AG08395 (cell line): ENCODE measurements around the gene MRPS35.
"Not testable (repeated sequence)": the region's sequence is repeated elsewhere in the genome, so short reads cannot be mapped to it uniquely, and the experiment has no call there.

Experiments
- DNase-seq: peaks from one replicate; pipeline ENCODE4 v3.0.0; 2012; ENCODE audit warnings: mixed read lengths, low spot score

MRPS35 gene

DNA sequence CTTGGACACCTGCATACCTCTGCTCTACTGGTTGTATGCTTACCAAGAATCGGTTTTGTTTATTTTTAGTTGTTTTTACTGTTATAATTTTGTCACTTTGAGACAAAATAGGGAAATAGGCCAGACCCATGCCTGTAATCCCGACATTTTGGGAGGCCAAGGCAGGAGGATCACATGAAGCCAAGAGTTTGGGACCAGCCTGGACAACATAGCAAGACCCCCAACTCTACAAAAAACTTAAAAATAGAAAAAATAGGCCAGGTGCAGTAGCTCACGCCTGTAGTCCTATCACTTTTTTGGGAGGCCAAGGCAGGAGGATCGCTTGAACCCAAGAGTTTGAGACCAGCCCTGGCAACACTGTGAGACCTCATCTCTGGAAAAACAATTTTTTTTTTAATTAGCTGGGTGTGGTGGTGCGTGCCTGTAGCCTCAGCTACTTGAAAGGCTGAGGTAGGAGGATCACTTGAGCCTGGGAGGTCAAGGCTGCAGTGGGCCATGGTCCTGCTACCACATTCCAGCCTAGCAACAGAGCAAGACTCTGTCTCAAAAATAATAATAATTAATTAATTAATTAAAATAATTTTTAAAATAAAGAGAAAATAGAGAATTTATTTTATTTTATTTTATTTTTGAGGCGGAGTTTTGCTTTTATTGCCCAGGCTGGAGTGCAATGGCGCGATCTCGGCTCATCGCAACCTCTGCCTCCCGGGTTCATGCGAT, 1.3 kb upstream of the MRPS35 start:
- no peak for DNase-seq

DNA sequence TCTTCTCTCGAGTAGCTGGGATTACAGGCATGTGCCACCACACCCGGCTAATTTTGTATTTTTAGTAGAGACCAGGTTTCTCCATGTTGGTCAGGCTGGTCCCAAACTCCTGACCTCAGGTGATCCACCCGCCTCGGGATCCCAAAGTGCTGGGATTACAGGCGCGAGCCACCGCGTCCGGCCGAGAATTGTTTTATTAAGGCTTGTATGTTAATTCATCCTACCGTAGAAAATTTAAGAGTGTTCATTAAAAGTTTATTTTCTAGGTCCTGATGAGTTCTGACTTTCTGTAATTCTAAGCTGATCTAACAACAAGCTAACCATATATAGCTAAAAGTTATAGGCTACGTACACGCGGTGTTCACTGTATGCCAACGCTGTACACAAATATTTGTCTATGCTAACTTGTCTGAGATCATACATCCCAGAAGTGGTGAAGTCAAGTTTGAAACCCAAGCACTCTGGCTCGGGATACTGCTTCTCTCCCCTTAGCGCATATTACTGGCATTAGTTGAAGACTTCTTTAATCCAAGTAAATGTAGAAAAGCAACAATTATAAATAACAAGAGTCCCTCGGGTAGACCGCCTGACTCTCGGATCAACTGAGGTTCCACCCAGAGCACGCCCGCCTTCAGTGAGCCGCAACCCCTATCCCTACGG, 570 bp upstream of the MRPS35 start:
- DNase-seq = peak; percentile 26

GRCh38 chr12:27711317-27711682, 668 bp downstream of the MRPS35 start:
- no peak for DNase-seq

DNA sequence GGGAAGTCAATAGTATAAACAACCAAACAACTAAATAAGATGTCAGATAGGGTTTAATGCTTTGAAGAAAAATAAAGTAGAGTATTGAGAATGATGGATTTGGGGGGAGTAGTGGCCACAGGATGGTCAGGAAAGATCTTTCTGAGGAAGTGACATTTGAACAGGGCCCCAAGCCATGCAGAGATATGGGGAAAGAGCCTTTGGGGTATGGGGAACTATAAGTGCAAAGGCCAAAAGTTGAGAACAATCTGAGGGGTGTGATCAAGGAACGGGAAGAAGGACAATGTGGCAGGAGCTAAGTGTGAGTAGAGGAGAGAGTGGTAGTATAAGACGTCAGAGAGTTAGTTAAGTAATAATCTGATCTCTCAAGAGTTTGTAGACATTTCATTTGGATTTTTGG, 1.3 kb downstream of the MRPS35 start:
- DNase-seq = no peak

DNA sequence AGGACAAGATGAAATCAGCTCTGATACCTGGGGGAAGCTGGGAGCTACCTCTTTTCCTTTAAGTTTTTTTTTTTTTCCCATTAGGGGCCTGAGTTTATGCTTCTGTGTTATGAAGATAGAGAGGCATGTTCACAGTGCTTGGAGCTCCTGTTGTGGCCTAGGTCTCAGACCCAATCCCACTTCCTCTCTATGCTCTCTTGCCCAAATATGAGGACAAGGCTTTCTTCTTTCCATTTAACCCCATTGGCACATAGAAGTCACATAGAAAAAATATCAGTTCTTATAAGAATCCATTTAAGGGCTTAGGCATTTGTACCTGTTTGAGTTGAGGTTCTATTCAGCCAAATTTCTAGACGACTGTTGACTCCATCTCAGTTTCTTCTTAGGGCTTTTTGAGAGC, 12.6 kb downstream of the MRPS35 start:
- DNase-seq = no peak

DNA sequence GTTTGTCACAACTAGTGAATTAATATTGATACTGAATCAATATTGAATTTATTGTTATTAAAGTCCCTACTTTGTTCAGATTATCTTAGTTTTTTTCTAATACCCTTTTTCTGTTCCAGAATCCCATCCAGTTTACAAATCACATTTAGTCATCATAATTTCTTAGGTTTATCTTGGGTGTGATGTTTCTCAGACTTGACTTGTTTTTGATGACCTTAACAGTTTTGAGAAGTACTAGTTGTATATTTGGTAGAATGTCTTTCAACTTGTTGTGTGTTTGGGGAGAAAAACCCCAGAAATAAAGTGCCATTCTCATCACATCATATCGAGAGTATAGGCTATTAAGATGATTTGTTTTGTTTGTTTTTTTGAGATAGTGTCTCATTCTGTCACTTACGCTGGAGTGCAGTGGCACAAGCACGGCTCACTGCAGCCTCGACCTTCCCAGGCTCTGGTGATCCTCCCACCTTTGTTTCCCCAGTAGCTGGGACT, 19.5 kb downstream of the MRPS35 start:
- no peak for DNase-seq

- peak; percentile 10 for DNase-seq
Observed at GRCh38 chr12:27732281-27732680, 21.6 kb downstream of the MRPS35 start.

DNA sequence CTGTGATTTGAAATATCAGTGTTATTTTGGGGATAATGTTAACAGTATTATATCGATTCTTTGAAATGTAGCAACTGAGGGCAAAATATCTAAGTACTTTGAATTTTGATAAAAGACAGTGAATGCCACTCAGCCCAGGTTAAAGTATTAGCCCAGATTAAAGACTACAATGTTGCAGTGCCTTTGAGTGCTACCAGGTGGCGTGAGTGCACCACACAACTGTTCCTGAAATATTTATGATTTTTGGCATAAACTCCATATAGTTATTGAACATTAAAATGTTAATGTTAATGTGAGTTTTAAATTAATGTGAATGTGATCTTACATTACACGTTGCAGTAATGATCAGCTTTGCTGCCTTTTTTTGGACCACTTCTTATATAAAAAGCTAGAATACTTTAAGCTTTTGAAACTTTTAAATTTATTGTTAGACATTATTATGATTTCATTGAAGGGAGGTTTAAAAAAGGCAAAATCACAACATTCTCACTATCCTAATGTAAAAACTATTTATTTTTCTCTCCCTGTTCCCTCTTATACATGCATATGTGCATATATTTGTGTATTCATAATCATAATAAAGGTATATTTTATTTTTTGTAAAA, 22.5 kb downstream of the MRPS35 start:
- DNase-seq = peak; percentile 46

DNA sequence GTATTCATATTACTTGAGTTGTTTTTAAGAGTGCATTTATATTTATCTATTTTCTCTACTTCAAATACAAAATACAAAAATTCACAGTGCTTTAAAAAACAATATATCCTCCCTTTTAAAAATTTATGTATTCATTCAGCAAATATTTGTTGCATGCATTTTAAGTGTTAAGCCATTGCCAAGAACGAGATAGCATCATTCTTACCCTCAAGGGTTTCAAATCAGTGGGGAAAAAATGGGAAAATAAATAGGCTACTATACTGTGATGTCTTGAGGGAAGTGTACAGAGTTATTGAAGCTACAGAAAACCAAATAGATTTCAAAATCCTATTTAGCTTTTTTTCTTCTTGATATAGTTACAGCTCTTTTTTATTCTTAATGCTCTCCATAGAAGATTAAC, 23.2 kb downstream of the MRPS35 start:
- no peak for DNase-seq

DNA sequence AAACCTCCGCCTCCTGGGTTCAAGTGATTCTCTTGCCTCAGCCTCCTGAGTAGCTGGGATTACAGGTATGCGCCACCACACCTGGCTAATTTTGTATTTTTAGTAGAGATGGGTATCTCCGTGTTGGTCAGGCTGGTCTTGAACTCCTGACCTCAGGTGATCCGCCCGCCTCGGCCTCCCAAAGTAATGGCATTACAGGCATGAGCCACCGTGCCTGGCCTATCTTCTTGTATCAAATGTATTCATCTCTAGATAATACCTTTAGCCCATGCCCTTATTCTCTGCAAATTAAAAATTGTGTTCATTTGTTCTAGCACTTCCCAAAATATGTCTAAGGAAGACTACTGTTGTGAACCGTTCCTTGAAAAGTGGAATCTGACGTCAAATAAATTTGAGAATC, 23.7 kb downstream of the MRPS35 start:
- DNase-seq = not testable (repeated sequence)

DNA sequence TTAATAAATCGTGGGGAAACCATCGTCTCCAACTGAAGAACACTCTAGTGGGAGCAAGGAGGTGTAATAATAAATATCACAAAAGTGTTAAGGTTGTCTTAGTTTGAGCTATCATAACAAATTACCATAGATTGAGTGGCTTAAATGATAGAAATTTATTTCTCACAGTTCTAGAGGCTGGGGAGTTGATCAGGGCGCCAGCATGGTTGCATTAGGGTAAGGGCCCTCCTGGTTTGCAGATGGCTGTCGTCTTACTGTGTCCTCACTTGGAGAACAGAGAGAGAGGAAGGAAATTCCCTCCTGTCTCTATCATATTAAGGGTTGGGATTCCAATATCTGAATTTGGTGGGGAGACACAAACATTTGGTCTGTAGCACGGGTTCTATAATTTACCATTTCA, 33.0 kb downstream of the MRPS35 start:
- no peak for DNase-seq

- DNase-seq = not testable (repeated sequence)
Observed at GRCh38 chr12:27745734-27746133, 35.1 kb downstream of the MRPS35 start.

DNA sequence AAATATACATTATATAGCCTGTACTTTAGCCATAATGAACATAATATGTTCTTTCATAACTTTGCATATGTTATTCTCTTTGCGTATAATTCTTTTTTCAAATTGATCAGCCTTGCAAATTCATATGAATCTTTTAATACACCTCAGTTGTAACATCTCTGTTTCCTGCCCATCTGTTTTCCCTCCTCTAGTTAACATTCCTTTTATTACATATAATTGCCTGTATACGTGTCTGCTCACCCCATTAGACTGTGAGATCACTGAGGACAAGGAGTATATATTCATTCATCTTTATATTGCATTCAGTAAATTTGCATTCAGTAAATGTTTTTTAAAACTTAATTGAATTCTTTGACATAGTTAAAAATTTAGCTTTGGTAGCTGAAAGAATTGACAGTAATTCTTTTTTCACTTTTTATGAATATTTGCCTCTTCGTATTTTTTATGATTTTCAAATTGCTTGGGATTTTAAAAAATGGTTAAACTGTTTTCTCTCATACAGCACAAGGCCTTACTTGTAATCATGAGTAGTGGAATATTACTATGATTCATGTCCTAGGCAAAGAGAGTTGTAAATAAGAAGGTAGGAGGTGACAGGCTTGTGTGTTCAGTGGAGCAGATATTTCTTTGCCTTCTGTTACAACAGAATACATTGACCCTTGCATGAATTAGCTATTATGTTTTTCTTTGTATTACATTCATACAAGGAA, 36.6 kb downstream of the MRPS35 start:
- no peak for DNase-seq

GRCh38 chr12:27751386-27752047, 40.9 kb downstream of the MRPS35 start:
- DNase-seq = no peak

- no peak for DNase-seq
Observed at GRCh38 chr12:27754795-27755194, 44.2 kb downstream of the MRPS35 start.

DNA sequence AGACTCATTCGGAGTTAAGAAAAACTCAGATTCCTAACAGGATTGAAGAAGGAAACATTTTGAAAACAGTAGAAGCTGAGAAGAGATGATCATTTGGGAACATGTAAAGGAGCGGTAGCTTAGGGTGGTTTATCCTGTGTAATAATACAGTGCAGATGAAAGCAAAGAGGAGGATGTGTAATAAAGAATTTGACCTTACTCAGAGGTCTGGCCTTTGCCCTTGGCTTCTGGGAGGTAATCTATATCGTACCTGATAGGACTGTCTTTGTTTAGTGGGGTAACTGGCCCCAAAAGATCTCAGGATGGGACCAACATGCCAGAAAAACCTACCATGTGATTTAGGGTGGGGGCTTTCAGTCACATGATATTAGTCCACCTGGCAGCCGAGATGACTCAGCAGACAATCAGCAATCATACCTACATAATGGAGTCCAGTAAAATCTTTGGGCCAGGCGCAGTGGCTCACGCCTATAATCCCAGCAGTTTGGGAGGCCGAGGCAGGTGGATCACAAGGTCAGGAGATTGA, 46.1 kb downstream of the MRPS35 start:
- DNase-seq = no peak

- no peak for DNase-seq
Observed at GRCh38 chr12:27762757-27763156, 52.1 kb downstream of the MRPS35 start.

GRCh38 chr12:27766587-27766986, 56.0 kb downstream of the MRPS35 start:
- no peak for DNase-seq

DNA sequence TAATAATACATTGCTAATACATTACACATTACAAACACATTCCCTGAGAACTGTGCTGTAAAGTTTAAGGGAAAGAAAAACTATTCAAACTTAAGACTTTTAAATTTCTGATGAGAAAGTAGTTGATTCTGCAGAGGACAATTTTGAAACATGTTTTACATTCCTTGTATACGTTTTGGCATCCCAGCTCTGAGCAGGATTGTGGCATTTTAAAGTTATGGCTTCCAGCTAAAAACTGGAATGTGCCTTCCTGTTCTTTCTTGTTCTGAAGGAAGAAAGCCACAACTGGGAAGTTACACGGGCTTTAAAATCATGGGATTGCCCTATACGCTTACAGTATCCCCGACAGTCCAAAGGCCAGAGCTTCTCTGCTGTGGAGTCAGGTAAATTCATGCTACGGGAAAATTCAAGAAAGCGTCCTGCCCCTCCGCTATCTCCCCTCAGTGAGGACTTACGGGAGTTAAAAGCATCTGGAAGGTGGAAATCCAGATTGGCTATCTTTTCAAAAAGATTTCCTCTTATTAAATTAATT, 58.6 kb downstream of the MRPS35 start:
- no peak for DNase-seq

- no peak for DNase-seq
Observed at GRCh38 chr12:27771481-27772327, 61.1 kb downstream of the MRPS35 start.
